Natural killer cell (primary cell): ENCODE data around the gene TUFM. TPM values are rescaled to one million over a fixed set of nuclear protein-coding genes. Genes with fewer than 3 reads are reported as not detected.
A peak's percentile ranks its signal among the peaks of the same experiment; 100 is the strongest.

ENCODE experiments used
- ATAC-seq, 3 donors: fragments of 150-1000 bp in 2 of 3; fragments of 200-7000 bp in 1 of 3; cut with Tn5 transposase; 1 replicate in 1 of 3; 2 replicates in 2 of 3; pipeline ENCODE4 v1.10.0; 2021; ENCODE audit warnings: mild to moderate bottlenecking in 2 of 3, moderate library complexity in 2 of 3
- DNase-seq, 2 donors: peaks; one replicate each; pipeline versions ENCODE4 v3.0.0 to v3.0.0-alpha.2; 2013 to 2021; ENCODE audit warnings: mixed read lengths in 1 of 2
- H3K27ac ChIP-seq: one replicate; pipeline ENCODE4 v1.5.1; 2013; ENCODE audit warnings: mild to moderate bottlenecking, low read length
- H3K27me3 ChIP-seq: one replicate; pipeline ENCODE4 v1.6.1; 2013; ENCODE audit warnings: low read length; ENCODE audit not compliant: control insufficient read depth, insufficient read depth
- H3K36me3 ChIP-seq: one replicate; pipeline ENCODE4 v1.6.1; 2013; ENCODE audit warnings: low read length; ENCODE audit not compliant: control insufficient read depth, insufficient read depth
- H3K4me1 ChIP-seq: one replicate; pipeline ENCODE4 v1.6.1; 2013; ENCODE audit warnings: low read length; ENCODE audit not compliant: control insufficient read depth, insufficient read depth
- H3K4me3 ChIP-seq: one replicate; pipeline ENCODE4 v1.5.1; 2013; ENCODE audit warnings: low read length
- H3K9me3 ChIP-seq: one replicate; pipeline ENCODE4 v1.6.1; 2013; ENCODE audit warnings: low read length; ENCODE audit not compliant: control insufficient read depth, insufficient read depth
- H3K27ac Mint-ChIP-seq, 2 donors: one replicate each; pipeline ENCODE4 v1.8.0; 2022; ENCODE audit warnings: mild to moderate bottlenecking in 2 of 2, mixed read lengths in 2 of 2, moderate library complexity in 1 of 2
- H3K27me3 Mint-ChIP-seq, 2 donors: one replicate each; pipeline ENCODE4 v1.8.0; 2022; ENCODE audit warnings: low read depth in 2 of 2, mixed read lengths in 2 of 2
- H3K36me3 Mint-ChIP-seq: one replicate; pipeline ENCODE4 v1.8.0; 2022; ENCODE audit warnings: mixed read lengths
- H3K4me1 Mint-ChIP-seq, 2 donors: one replicate each; pipeline ENCODE4 v1.8.0; 2022; ENCODE audit warnings: mixed read lengths in 2 of 2
- H3K4me3 Mint-ChIP-seq: one replicate; pipeline ENCODE4 v1.8.0; 2022; ENCODE audit warnings: mild to moderate bottlenecking, moderate library complexity, mixed read lengths
- H3K9me3 Mint-ChIP-seq, 2 donors: one replicate each; pipeline ENCODE4 v1.8.0; 2022; ENCODE audit warnings: mixed read lengths in 2 of 2
- CTCF ChIP-seq: fragments of 200-600 bp; IDR thresholded peaks from one replicate; pipeline ENCODE4 v1.8.0; 2022; ENCODE audit warnings: antibody characterized with exemption
- WGBS: methylation state at CpG from one replicate; pipeline ENCODE4 v1.1.7; 2013; ENCODE audit warnings: missing lambda C conversion rate; ENCODE audit not compliant: insufficient coverage; 5-methylcytosine and 5-hydroxymethylcytosine counted together
- intact Hi-C: fragments of 100-400 bp; cut with micrococcal nuclease; formaldehyde crosslinking; loops from one replicate; pipeline ENCODE4 v1.14.2; 2022
- total RNA-seq, 4 donors: library from RNA; stranded (reverse); fragments of 120-200 nt in 1 of 4; gene quantifications; one replicate each; pipeline versions ENCODE4 v1.2.3 to v1.2.4, GENCODE V29; 2013 to 2022

Gene TUFM
- total RNA-seq, 3 donors from 2014 or later (not counting 1 experiment from before 2014, with no cell fraction given): 108 to 128 (median 118) TPM

- peaks cover 0 to 6% of the 10 kb centered on the region in 2 donors for H3K27me3 Mint-ChIP-seq
Measured at GRCh38 chr16:28880589-28880915, 34.4 kb upstream of the TUFM start.

GRCh38 chr16:28879841-28880588, 33.9 kb upstream of the TUFM start:
- peaks cover 0 to 6% of the 10 kb centered on the region in 2 donors for H3K27me3 Mint-ChIP-seq
- DNase-seq (peak; percentile 76 to 91), ATAC-seq (peak; percentile 95 to 98 (median 98))
- H3K27ac Mint-ChIP-seq: peak overlapping the region in 1 of 2 donors; percentile 58
- TF ChIP-seq CTCF: no peak
- peaks cover 10 to 27% of the 10 kb centered on the region in 2 donors for H3K4me1 Mint-ChIP-seq
- intact Hi-C loops: no loop called here
- H3K4me3 Mint-ChIP-seq: peak overlapping the region; percentile 68
- H3K4me1 ChIP-seq: peaks cover 23% of the 10 kb centered on the region
- peak overlapping the region; percentile 91 for H3K4me3 ChIP-seq
- no peaks in the 10 kb centered on the region for H3K36me3 Mint-ChIP-seq
- H3K9me3 Mint-ChIP-seq: no peaks in the 10 kb centered on the region
- WGBS: 2% methylated on average over 66 of the region's 66 CpGs
- peak overlapping the region; percentile 46 for H3K27ac ChIP-seq
- H3K27me3 ChIP-seq: no peaks in the 10 kb centered on the region
- no peaks in the 10 kb centered on the region for H3K9me3 ChIP-seq
- H3K36me3 ChIP-seq: no peaks in the 10 kb centered on the region

More at GRCh38 chr16:28880589-28880915, 34.4 kb upstream of the TUFM start:
- H3K27me3 ChIP-seq: no peaks in the 10 kb centered on the region
- WGBS: 42% methylated on average over 11 of the region's 11 CpGs
- Mint-ChIP-seq H3K36me3 (no peaks in the 10 kb centered on the region), H3K27ac (peak overlapping the region in 1 of 2 donors; percentile 83), H3K9me3 (no peaks in the 10 kb centered on the region), H3K4me1 (peaks cover 10 to 27% of the 10 kb centered on the region in 2 donors), H3K4me3 (peak overlapping the region; percentile 68)
- TF ChIP-seq CTCF: no peak
- DNase-seq (no peak), ATAC-seq (no peak)
- no peak overlapping the region for H3K4me3 ChIP-seq
- no peaks in the 10 kb centered on the region for H3K36me3 ChIP-seq
- no peak overlapping the region for H3K27ac ChIP-seq
- intact Hi-C loops: no loop called here
- no peaks in the 10 kb centered on the region for H3K9me3 ChIP-seq
- H3K4me1 ChIP-seq: peaks cover 23% of the 10 kb centered on the region

GRCh38 chr16:28879261-28879840, 33.2 kb upstream of the TUFM start:
- Mint-ChIP-seq H3K36me3 (no peaks in the 10 kb centered on the region), H3K4me3 (peak overlapping the region; percentile 68), H3K27ac (peak overlapping the region in 1 of 2 donors; percentile 58), H3K4me1 (peaks cover 10 to 27% of the 10 kb centered on the region in 2 donors), H3K27me3 (peaks cover 0 to 6% of the 10 kb centered on the region in 2 donors), H3K9me3 (no peaks in the 10 kb centered on the region)
- TF ChIP-seq CTCF: no peak
- intact Hi-C loops: no loop called here
- ATAC-seq (peak; percentile 41 to 48 (median 45)), DNase-seq (no peak)
- Histone ChIP-seq H3K36me3 (peaks cover 2% of the 10 kb centered on the region), H3K4me3 (peak overlapping the region; percentile 91), H3K27ac (peak overlapping the region; percentile 46), H3K4me1 (peaks cover 23% of the 10 kb centered on the region), H3K27me3 (no peaks in the 10 kb centered on the region), H3K9me3 (no peaks in the 10 kb centered on the region)
- 3% methylated on average over 26 of the region's 27 CpGs for WGBS
